CD1c-positive myeloid dendritic cell (primary cell): ENCODE measurements around the gene SLIT3.
A peak's percentile ranks its signal among the peaks of the same experiment; 100 is the strongest.

Experiments used
- DNase-seq: peaks from one replicate; pipeline ENCODE4 v3.0.0-alpha.2; 2016; ENCODE audit errors: extremely low spot score

The SLIT3 gene

DNA sequence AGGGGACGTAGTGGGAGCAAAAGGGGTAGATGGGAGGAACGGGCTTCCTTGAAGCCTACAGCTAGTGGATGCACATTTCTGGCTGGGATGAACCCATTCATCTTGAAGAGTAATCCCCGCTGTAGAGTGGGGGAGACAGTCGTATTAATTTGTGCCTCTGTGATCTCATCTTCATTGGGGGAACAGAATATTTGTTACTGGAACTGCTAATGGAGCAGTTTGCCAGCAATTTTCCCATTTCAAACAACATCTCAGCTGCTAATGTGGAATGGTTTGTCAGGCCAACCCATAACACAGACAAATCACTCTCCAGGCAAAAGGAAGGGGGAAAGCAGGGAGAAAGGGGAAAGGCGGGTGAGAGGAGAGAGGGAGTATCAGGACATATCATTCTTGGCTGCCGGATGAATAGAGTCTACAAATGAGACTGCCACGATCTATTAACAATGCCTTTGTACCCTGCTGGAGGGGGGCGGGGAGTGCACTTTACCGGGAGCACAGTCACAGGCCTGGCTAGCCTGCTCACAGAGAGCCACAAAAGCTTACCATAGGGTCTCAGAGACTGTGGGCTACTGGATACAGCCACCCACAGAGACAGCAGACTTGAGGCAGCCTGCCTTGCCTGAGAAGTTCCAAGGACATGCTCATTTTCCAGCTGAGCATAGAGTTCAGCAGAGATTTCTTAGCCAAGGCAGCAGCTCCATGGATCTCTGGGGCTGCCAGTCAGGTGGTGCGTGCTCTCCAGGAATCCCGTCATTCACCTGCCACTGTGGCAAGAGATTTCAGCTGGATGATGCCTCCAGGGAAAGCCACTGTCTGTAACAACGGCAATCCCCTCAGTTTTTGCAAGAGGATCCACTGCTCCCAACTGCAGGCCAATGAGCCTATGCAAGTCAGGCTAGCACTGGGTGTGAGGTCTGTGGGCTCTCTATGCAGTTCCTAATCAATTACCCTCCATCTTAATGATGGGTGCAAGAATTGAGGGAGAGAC is 504.1 kb downstream of the SLIT3 start:
- no peak for DNase-seq

DNA sequence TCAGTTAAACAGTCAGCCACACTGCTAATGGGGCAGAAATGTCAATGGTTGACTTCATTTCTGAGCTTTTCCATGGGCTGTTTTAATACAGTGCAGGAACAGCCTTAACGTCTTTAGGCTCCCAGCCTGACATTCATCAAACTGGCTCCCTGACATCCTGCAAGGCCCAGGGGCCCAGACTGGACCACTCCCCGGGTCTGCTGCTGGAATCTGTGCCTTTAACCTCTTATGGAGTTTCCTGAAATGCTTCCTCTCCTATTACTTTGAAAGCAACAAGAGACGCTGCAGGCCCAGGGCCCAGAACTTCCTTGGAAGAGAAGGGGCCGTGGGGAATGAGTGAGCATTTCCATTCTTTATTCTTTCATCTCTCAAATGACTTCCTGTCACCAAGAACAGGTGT is 504.9 kb downstream of the SLIT3 start:
- DNase-seq: no peak

DNA sequence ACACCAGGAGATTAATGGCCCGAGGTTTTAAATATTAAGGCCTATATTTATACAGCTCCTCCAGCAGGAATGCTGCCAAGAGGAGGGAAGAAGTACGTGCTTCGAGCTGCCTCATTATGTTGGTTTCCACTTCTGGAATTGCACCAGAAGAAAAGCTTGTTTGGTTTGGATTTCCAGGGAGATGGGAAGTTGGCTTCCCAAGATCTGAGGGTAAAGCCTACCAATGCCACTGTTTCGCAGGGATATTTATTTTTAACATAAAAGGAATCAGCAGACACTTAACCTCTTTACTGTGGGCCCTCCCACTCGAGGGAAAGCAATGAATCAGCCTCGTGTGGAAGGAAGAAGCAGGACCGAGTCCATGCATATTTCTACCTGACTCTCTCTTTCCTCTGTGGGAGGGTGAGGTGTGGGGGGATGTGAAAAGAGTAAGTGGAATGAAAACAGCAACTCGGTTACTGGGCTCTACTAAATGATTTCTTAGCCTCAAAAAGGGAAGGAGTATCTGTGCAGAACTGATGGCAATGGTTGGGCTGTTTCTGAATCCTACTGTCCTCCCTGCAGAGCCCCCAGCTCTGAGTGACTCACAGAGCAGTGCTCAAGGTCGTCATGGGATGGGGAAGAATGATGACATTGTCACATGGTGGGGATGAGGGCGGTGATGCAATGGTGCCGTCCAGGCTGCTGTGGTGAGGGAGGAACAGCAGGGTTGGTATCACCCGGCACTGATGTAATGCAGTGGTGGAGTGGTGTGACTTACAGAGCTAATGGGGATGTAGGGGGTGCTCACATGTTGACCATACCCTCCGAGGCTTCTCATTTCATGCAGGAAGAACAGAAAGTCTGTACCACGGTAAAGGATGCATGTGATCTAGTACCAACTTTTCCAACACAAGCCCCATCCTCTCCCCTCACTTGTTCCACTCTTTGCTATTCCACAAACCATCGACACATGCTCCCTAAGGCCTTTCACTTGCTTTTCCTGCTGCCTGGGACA is 506.8 kb downstream of the SLIT3 start:
- DNase-seq: peak; percentile 90

- no peak for DNase-seq
These were observed 508.3 kb downstream of the SLIT3 start for GRCh38 chr5:168792678-168793077.

DNA sequence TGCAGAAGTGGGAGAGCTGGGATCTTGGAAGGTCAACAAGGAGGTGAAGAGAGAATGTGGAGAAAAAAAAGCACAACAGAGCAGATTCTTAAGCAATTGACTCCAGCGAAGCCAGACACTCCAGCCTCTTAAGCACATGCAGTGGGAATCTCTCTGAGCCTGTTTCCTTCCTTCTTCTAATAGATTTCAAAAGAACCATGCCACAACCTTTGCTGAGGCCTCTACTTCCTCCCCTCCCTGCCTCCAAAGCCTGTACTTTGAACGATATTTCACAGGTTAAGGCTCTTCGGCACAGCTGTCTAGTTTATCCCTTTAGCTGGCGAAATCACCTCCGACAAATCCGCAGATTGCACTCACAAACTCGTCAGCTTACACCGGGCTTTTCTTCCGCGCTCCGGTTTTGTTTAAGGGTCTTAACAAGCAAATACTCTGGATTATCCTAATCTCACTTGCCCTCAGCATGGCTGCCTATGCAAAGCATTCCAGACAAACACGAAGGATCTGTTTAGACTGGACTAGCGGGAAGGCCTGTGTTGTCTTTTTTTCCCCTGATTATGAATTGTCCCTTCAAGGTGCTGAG is 510.2 kb downstream of the SLIT3 start:
- peak; percentile 50 for DNase-seq

DNA sequence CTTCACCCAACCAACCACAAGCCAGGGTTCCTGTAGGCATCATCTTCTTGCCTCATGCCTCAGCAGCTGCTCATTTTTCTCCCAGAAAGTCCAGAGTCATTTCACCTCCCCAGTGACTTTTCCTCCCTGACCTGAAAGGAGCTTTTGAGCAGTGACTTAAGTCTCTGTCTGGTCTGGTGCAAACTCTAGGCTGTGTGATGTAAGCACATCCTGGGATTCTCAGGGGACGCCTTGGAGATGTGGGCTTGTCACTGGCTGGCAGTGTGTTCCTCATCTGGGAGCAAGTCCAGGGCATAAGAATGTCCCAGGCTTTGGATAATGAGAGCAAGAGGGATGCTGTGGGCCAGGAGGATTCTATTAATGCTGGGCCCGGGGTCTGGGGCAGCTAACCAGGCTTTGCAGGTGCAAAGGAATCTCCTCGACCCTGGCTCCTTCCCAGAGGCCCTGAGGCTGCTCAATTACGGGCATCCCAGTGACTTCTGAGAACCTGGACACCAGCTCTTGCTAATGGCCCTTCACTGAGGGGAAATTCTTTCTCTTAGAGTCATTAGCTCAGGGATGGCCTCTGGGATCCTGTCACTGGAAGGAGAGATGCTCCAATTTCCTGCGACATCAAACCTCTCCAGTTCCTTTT is 510.8 kb downstream of the SLIT3 start:
- DNase-seq: peak; percentile 50

DNA sequence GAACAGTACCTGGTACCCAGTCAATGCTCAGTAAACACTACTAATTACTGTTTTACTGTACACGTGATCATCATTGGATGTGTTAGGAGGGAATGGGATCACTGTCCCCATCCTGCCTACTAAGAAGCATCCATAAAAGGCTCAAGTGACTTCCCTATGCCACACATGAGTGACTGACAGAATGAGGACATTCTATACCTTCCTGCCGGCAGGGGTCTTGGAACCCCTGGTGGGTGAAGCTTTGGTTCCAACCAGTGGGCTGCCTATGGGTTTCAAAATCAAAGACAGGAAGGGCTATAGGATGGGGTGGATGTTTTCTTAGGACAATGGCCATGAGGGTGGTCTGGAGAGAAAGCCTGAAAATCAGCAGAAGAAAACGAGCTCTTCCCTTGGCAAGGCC is 512.2 kb downstream of the SLIT3 start:
- DNase-seq: no peak

GRCh38 chr5:168788107-168788506 is 512.8 kb downstream of the SLIT3 start:
- DNase-seq: no peak

- no peak for DNase-seq
These were observed 514.8 kb downstream of the SLIT3 start for GRCh38 chr5:168786147-168786546.

DNA sequence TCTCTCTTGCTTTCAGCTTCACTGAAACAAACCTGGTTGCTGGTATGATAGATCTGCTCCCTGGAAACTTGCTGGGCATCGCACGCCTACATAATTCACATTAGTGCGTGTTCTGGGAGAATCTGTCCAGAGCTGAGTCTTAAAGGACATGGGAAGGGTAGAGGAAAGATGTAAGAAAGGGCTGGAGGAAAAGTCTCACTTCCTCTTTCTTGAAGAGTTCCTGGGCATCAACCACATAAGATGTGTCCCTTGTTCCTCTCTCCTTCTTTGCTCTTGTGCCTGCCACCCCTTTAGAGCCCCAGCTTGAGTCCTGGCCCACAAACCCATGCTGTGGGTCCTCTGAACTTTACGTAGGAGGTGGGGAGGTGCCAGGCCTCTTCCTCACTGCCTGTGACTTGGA is 516.5 kb downstream of the SLIT3 start:
- DNase-seq: no peak

DNA sequence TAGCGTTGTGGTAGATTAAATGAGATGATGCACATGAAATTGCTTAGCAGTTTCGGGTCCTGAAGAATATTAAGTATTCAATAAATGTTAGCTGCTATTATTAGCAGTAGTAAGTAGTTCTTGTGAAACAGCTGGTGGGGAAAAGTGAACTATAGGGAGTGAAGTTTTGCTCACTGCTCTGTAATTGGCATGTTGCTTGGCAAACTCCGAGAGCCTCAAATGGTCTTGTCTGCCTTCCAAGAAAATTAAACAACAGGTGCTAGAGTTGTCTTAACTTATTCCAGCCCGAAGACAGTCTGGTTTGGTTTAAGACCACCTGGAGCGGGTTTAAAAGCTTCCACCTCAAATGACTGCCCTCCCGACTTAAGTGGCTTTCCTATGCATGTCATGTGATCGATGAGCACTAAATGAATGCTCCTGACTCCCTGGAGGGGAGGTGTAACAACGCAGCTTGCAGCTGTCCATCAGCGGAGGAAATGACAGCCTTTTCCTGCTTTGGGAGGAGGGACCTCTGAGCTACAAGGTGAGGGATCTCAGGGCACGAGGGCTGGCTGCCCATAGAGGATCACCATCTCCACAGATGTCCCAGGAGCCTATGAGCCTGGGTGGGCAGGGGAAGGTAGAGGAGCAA is 518.9 kb downstream of the SLIT3 start:
- no peak for DNase-seq

GRCh38 chr5:168780888-168781287 is 520.1 kb downstream of the SLIT3 start:
- no peak for DNase-seq

GRCh38 chr5:168779333-168779732 is 521.6 kb downstream of the SLIT3 start:
- DNase-seq: no peak

DNA sequence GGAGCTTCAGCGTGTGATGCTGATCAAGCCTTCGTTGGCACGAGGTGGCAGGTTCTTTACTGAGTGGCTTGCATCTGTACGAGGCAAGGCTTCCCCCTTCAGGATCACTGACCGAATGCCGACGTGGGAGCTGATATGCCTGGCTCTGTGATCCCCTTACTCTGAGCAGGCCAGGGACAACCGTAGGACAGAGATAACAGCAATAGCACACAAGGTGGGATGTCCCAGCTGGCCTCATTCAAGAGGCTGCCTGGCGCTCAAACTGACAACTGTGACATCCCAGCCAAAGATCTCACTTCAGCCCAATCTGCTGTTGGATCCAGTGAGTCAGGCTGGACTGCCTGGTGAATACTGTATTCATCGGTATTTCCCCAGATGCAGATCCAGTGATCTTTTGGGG is 522.4 kb downstream of the SLIT3 start:
- DNase-seq: no peak

GRCh38 chr5:168777651-168778050 is 523.3 kb downstream of the SLIT3 start:
- DNase-seq: no peak

DNA sequence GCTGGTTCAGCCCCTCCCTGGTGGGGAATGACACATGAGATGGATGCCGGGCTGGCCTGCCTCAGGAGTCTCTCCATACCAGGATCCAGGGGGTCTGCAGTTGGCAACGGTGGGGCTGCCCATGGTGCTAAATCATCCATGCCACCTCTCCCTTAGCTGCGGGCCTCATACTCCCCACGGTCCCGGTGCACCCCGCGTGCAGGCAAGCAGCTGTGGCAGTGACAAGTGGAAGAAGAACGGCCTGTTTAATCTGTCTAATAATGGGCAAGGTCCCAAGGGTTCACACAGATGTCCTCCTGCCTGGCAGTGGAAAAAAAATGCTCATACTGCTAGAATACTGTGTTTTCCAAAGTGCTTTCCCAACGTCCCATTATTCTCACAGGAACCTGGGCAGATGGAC is 524.9 kb downstream of the SLIT3 start:
- DNase-seq: no peak

DNA sequence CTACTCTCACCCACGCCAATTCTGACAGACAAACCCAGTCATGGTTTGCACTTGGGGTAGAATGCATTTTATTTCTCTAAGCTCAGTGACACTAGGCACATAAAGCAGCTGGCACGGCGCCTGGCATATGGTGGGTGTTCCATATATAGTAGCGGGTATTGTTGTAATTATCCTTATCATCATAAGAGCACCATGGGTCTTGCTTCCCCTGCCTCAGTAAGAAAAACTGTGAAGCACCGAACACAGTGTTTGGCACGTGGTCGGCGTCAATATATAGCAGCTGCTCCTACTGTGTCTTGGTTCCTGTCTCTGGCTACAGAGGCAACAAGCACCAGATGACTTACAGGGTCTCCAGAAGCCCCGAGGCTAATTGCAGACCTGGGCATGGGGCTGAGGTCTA is 527.7 kb downstream of the SLIT3 start:
- DNase-seq: no peak

GRCh38 chr5:168772316-168772961 is 528.5 kb downstream of the SLIT3 start:
- no peak for DNase-seq

- no peak for DNase-seq
These were observed 529.3 kb downstream of the SLIT3 start for GRCh38 chr5:168771678-168772077.

GRCh38 chr5:168770996-168771395 is 529.9 kb downstream of the SLIT3 start:
- no peak for DNase-seq
